LNCAP (cell line): ENCODE results near the gene SIGLEC1.

ENCODE experiments used
- TF ChIP-seq, protein P1 (sequence below): fragments of 450-650 bp; IDR thresholded peaks from 2 replicates; pipeline ENCODE4 v1.5.1; 2017; ENCODE audit warnings: mild to moderate bottlenecking

Gene SIGLEC1

GRCh38 chr20:3712279-3712873 lies at the start of gene SIGLEC1:
SIGLEC1 (minus strand) TSS chr20:3712600; CDS start chr20:3707128, 5,472 bp downstream.
- TF ChIP-seq, protein P1, sequence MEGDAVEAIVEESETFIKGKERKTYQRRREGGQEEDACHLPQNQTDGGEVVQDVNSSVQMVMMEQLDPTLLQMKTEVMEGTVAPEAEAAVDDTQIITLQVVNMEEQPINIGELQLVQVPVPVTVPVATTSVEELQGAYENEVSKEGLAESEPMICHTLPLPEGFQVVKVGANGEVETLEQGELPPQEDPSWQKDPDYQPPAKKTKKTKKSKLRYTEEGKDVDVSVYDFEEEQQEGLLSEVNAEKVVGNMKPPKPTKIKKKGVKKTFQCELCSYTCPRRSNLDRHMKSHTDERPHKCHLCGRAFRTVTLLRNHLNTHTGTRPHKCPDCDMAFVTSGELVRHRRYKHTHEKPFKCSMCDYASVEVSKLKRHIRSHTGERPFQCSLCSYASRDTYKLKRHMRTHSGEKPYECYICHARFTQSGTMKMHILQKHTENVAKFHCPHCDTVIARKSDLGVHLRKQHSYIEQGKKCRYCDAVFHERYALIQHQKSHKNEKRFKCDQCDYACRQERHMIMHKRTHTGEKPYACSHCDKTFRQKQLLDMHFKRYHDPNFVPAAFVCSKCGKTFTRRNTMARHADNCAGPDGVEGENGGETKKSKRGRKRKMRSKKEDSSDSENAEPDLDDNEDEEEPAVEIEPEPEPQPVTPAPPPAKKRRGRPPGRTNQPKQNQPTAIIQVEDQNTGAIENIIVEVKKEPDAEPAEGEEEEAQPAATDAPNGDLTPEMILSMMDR, result no peak

DNA sequence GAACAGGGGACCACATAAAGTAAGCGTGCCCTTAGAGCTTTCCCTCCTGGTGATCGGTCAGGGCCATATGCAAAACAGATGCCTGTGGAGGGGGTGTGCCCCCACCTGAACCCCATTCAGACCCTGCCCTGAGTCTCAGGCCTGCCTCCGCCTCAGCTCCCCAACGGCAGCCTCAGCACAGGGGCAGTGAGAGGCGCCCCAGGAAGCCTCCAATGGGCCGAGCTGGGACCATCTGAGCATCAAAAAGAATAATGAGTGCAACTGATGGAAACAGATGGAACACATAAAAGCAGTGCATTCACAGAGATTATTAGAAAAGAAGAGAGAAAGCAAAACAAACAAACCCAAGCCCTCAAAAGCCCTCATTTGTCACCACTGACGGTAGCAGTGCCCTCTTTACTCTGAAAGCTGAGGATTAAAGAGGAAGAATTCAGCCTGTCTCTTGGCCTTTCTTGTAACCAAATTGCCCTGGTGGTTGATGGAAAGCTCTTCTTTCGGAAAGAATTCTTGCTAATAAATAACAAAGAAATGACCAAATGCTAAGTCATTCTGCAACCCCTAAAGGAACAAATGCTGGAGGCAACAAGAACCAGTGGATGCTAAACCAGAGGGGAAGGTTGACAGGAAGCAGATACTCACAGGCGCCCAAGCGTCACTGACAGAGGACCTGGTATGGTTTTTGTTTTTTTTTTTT lies 48.4 kb upstream of the SIGLEC1 start:
- TF ChIP-seq, protein P1, result no peak

- TF ChIP-seq, protein P1, result no peak
Measured at GRCh38 chr20:3759884-3760283, 47.5 kb upstream of the SIGLEC1 start.

DNA sequence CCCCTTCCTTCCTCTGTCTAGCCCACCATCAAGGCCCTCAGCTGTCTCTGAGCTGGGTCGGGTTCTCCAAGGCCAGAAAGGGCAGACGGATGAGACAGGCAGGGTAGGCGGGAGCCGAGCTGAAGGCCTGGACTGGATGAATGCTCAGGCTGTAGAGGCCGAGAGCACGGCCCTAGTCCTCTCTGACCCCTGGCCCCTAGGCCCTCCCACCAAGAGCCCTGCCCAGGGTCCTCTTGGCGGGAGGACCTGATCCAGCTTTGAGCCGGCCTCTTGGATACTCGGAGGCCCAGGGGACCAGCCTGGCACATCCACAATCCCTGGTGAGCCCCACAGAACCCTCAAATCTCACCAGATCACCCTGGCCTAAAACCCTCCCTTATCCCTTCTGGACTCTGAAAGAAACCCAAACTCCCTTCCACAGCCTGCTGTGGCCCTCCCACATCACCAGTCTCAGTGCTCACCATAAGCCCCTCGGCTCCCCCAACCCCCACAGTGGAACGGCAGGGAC lies 47.0 kb upstream of the SIGLEC1 start:
- TF ChIP-seq, protein P1, result no peak

DNA sequence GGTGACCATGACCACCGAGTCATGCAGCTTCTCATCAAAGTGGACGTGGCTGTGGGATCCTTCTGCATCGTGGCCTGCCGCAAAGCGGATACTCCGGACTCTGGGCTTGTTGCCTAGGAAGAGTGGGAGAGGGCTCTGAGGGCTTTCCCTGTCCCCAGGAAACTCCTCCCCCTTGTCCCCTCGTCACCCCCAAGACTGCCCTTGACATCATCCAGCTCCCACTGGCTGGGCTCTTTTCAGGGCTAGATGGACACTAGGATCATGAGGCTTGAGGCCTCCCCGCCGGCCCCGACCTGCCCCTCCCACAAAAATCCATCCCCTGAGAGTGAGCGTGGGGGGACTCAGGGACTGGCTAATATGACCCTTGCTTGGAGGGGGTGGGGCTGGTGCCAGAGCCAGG lies 46.2 kb upstream of the SIGLEC1 start:
- TF ChIP-seq, protein P1, result no peak

GRCh38 chr20:3757268-3757667 lies 44.9 kb upstream of the SIGLEC1 start:
- TF ChIP-seq, protein P1, result no peak

DNA sequence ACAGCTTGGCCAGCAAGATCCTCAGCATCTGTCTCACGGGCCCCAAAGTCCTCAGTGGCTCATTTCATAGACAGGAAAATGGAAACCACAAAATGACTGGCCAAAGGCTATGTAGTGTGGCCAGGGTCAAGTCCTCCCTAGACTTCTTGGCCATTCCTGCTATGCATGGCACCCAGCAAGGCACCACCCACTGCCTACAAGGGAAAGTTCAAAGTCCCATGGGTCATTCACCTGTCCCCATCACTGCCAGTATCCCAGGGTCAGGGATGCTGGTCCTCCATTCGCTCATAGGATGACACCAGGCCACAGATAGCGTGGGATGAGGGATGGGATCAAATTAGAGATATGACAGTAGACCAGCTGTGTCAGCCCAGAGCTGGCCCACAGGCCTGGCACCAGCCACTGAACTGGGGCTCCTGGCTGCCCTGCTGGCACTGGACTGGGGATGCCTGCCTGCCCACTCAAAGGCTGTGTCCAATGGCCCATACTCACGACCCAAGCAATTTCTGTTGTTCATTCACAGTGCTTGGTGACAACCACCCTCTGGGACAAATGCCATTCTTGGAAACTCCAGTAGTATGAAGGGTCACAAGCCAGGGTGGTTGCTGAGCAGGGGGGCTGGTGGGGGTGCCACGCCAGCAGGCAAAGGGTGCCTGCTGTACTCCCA lies 43.5 kb upstream of the SIGLEC1 start:
- TF ChIP-seq, protein P1, result no peak
